Cardiac muscle cell (in vitro differentiated cells and primary cell): ENCODE measurements around the gene MERTK. TPM values are rescaled to one million over a fixed set of nuclear protein-coding genes. Genes with fewer than 3 reads are reported as not detected.

ENCODE experiments used
- DNase-seq, 2 donors: peaks; one replicate each; pipeline versions ENCODE4 v3.0.0 to v3.0.0-alpha.2; 2010 to 2017; ENCODE audit warnings: low read depth in 1 of 2, low spot score in 1 of 2
- H3K27ac ChIP-seq: fragments of 200-600 bp; sonication (generic); 2 replicates; pipeline ENCODE4 v1.5.1; 2016
- H3K27me3 ChIP-seq: fragments of 200-600 bp; sonication (generic); 2 replicates; pipeline ENCODE4 v1.6.0; 2016; ENCODE audit warnings: control low read depth
- H3K36me3 ChIP-seq: fragments of 200-600 bp; sonication (generic); 2 replicates; pipeline ENCODE4 v1.5.1; 2016; ENCODE audit warnings: control low read depth
- H3K4me1 ChIP-seq: fragments of 200-600 bp; sonication (generic); 2 replicates; pipeline ENCODE4 v1.8.1; 2017; ENCODE audit warnings: low read depth, mild to moderate bottlenecking, mixed run types
- H3K4me3 ChIP-seq: fragments of 200-600 bp; sonication (generic); 2 replicates; pipeline ENCODE4 v1.5.1; 2016; ENCODE audit warnings: mild to moderate bottlenecking
- H3K9me3 ChIP-seq: fragments of 200-600 bp; sonication (generic); 2 replicates; pipeline ENCODE4 v1.5.1; 2017; ENCODE audit warnings: low read depth, mild to moderate bottlenecking, control low read depth
- polyA plus RNA-seq: library from polyadenylated mRNA; unstranded; fragments of >200 nt; fragmentation: Nextera tagmentation; extraction: Ambion mirVana; gene quantifications from 2 replicates; pipeline ENCODE4 v1.2.1, GENCODE V29; 2016
- total RNA-seq: library from RNA; depleted of rRNA; stranded (reverse); fragments of >200 nt; gene quantifications from 2 replicates; pipeline ENCODE4 v1.2.3, GENCODE V29; 2016
- TF ChIP-seq, protein P1 (sequence below): IDR thresholded peaks from 2 replicates; pipeline ENCODE4 v1.5.1; 2012; ENCODE audit warnings: low read depth, mild to moderate bottlenecking, low read length

The MERTK gene
- total and polyA plus RNA-seq, 2 experiments from 2014 or later: 4.5 to 8.7 TPM

DNA sequence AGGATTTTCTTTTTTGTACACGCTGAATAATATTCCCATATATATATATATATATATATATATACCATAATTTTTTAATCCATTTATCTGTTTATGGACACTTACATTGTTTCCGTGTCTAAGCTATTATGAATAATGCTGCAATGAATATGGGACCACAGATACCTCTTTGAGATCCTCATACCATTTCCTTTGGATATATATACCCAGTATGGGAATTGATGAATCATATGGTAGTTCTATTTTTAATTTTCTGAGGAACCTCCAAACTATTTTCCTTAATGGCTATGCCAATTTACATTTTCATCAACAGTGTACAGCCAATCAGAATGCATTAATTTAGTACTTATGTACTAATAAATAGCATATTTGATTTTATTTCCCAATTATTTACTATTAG, 53.1 kb downstream of the MERTK start:
- TF ChIP-seq, protein P1, sequence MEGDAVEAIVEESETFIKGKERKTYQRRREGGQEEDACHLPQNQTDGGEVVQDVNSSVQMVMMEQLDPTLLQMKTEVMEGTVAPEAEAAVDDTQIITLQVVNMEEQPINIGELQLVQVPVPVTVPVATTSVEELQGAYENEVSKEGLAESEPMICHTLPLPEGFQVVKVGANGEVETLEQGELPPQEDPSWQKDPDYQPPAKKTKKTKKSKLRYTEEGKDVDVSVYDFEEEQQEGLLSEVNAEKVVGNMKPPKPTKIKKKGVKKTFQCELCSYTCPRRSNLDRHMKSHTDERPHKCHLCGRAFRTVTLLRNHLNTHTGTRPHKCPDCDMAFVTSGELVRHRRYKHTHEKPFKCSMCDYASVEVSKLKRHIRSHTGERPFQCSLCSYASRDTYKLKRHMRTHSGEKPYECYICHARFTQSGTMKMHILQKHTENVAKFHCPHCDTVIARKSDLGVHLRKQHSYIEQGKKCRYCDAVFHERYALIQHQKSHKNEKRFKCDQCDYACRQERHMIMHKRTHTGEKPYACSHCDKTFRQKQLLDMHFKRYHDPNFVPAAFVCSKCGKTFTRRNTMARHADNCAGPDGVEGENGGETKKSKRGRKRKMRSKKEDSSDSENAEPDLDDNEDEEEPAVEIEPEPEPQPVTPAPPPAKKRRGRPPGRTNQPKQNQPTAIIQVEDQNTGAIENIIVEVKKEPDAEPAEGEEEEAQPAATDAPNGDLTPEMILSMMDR: no peak
- Histone ChIP-seq H3K36me3 (peaks cover 2% of the 10 kb centered on the region), H3K4me1 (peaks cover 19% of the 10 kb centered on the region)

GRCh38 chr2:111952871-111953452, 54.6 kb downstream of the MERTK start:
- Histone ChIP-seq H3K4me3 (no peak overlapping the region), H3K4me1 (peaks cover 13% of the 10 kb centered on the region), H3K9me3 (no peaks in the 10 kb centered on the region), H3K27ac (no peak overlapping the region), H3K36me3 (peaks cover 2% of the 10 kb centered on the region), H3K27me3 (no peaks in the 10 kb centered on the region)
- DNase-seq: no peak
- TF ChIP-seq, protein P1: no peak

More for the DNA sequence above, 53.1 kb downstream of the MERTK start:
- H3K4me3 ChIP-seq: no peak overlapping the region
- no peak overlapping the region for H3K27ac ChIP-seq
- DNase-seq: no peak
- H3K9me3 ChIP-seq: no peaks in the 10 kb centered on the region
- no peaks in the 10 kb centered on the region for H3K27me3 ChIP-seq

- Histone ChIP-seq H3K27me3 (no peaks in the 10 kb centered on the region), H3K4me3 (no peak overlapping the region), H3K36me3 (no peaks in the 10 kb centered on the region), H3K9me3 (no peaks in the 10 kb centered on the region), H3K27ac (peak overlapping the region; percentile 5), H3K4me1 (peaks cover 13% of the 10 kb centered on the region)
- peak in 1 of 2 donors; percentile 59 for DNase-seq
- TF ChIP-seq, protein P1: no peak
These were observed 56.4 kb downstream of the MERTK start for GRCh38 chr2:111954602-111955332.

DNA sequence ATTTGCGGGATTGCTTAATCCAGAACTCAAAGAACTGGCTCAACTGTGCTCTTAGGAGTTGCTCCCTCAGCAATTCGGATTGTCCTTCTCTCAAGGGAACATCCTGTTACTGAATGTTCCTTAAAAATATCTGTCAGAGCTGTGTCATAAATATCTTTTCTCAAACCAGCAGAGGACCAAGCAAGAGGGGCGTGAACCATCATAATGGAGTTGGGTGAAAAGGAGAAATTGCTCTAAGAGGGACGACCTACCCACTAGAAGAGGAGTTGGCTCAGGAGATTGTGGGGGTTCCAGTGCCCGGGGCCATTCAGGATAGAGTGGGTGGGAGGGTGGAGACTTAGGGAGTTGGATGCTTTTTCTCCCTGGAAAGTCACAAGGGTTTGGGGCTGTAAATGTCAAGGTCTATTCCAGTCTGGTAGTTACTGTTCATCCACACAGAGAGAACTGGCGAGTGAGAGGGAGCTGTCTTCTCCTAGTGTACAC, 59.5 kb downstream of the MERTK start:
- TF ChIP-seq, protein P1: no peak

GRCh38 chr2:111958901-111959300, 60.5 kb downstream of the MERTK start:
- no peak for DNase-seq
- Histone ChIP-seq H3K36me3 (no peaks in the 10 kb centered on the region), H3K4me3 (no peak overlapping the region), H3K27ac (no peak overlapping the region), H3K9me3 (no peaks in the 10 kb centered on the region), H3K4me1 (peaks cover 13% of the 10 kb centered on the region), H3K27me3 (no peaks in the 10 kb centered on the region)
- TF ChIP-seq, protein P1: no peak

More for the DNA sequence above, 59.5 kb downstream of the MERTK start:
- Histone ChIP-seq H3K9me3 (no peaks in the 10 kb centered on the region), H3K27me3 (no peaks in the 10 kb centered on the region), H3K36me3 (no peaks in the 10 kb centered on the region), H3K27ac (no peak overlapping the region), H3K4me1 (peaks cover 13% of the 10 kb centered on the region), H3K4me3 (no peak overlapping the region)
- DNase-seq: no peak
